ENCODE data around the gene LASP1. TPM values are rescaled to one million over a fixed set of nuclear protein-coding genes. Genes with fewer than 3 reads are reported as not detected.

LASP1 gene
- total and polyA plus RNA-seq, 2 of the 4 experiments (the other 2 are of a cell fraction): 79.8 to 262 TPM

DNA sequence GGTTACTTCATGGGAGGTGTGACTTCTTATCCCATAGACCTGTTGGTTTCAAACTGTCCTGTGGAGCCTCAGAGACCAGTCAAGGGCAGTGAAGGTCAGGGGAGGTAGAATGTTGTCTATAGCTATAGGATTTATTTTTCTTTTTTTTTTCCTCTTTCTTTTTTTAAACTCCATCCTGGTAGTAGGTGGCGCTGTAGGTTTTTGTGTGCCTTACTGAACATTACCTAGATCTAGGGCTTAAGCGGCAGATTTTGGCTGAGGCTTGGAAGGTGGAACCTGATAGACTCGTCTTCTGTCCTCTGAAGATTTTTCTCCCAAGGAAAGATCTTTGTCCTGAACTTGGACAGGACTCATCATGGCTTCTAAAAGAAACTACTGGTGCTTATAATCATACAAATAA lies 47.4 kb downstream of the LASP1 start:
- intact Hi-C loops (cut with micrococcal nuclease): loop anchor here (2.0 kb wide), 1 partner anchor 236 kb away; no protein-coding TSS in a partner anchor
- ChIA-PET CTCF (interaction anchor here (0.6 to 0.7 kb wide), 2 partner anchors 28 to 61 kb away, joined by 3 read pairs; no protein-coding TSS in a partner anchor), POLR2A (ENCODE audit: unreplicated experiment) (no interaction called here)

More for the DNA sequence above, 47.4 kb downstream of the LASP1 start:
- in situ Hi-C loops (cut with MboI; ENCODE audit: low sequenced_read_pairs) (no loop called here), dilution Hi-C loops (cut with HindIII; ENCODE audit: low sequenced_read_pairs, unreplicated experiment) (no loop called here)
- peaks cover 80% of the 10 kb centered on the region for H3K36me3 ChIP-seq (ENCODE audit: control insufficient read depth, insufficient read depth, low read length)
- H2AFZ ChIP-seq (replicated peaks; ENCODE audit: low read length, poor library complexity): no peak overlapping the region
- no peak overlapping the region for H2BK15ac ChIP-seq (ENCODE audit: low read depth, low read length)
- H3K4ac ChIP-seq (ENCODE audit: low read depth, low read length): no peak overlapping the region; the same call in 1 of the 2 replicates
- BruUV-seq (replicated peaks): no TSS peak
- no peak overlapping the region for H3K9ac ChIP-seq (ENCODE audit: low read depth, low read length)
- no peak overlapping the region for H2BK120ac ChIP-seq (ENCODE audit: low read depth, low read length)
- peak overlapping the region; percentile 53; the same call in 1 of the 2 replicates for H3K23ac ChIP-seq (ENCODE audit: low read depth, low read length)
- no CpG with 5 or more reads among the region's 3 CpGs for WGBS, 2 experiments (ENCODE audit: extremely low coverage in 2 of 2, insufficient read length in 1 of 2)
- no peak overlapping the region for H4K5ac ChIP-seq (ENCODE audit: low read depth, low read length)
- no peak overlapping the region for H3K14ac ChIP-seq (replicated peaks; ENCODE audit: low read depth, low read length)
- peaks cover 15% of the 10 kb centered on the region; the same call in 1 of the 2 replicates for H3K9me1 ChIP-seq (ENCODE audit: insufficient read depth, low read length)
- no peaks in the 10 kb centered on the region for H3K27me3 ChIP-seq (ENCODE audit: control insufficient read depth, insufficient read depth, low read length)
- no peaks in the 10 kb centered on the region for H3K9me3 ChIP-seq (ENCODE audit: control insufficient read depth, insufficient read depth, low read length)
- H4K91ac ChIP-seq (ENCODE audit: insufficient read depth, low read depth, low read length): no peak overlapping the region
- H3K27ac ChIP-seq (ENCODE audit: insufficient read depth, low read length): no peak overlapping the region
- no peak for DNase-seq
- H3K56ac ChIP-seq (ENCODE audit: extremely low read depth, insufficient read depth, low read length): no peak overlapping the region
- no peak for ATAC-seq (ENCODE audit: low read depth)
- no peak overlapping the region for H2BK5ac ChIP-seq (ENCODE audit: low read depth, low read length, poor library complexity, severe bottlenecking)
- H2AK9ac ChIP-seq (replicated peaks; ENCODE audit: low read depth, low read length, poor library complexity): no peak overlapping the region
- H3K4me3 ChIP-seq (ENCODE audit: insufficient read depth, low read depth, low read length): no peak overlapping the region
- H3K4me1 ChIP-seq (ENCODE audit: control insufficient read depth, insufficient read depth, low read length): peaks cover 10% of the 10 kb centered on the region; the same call in 1 of the 2 replicates
- no peak overlapping the region for H4K8ac ChIP-seq (ENCODE audit: low read depth in 2 of 2, low read length in 2 of 2)
- H3K4me2 ChIP-seq (ENCODE audit: low read depth, low read length): no peak overlapping the region
- no peak overlapping the region for H2BK20ac ChIP-seq (ENCODE audit: low read depth, low read length)
- peaks cover 59% of the 10 kb centered on the region for H4K20me1 ChIP-seq (ENCODE audit: insufficient read depth, low read length)
- TF ChIP-seq, protein P1, sequence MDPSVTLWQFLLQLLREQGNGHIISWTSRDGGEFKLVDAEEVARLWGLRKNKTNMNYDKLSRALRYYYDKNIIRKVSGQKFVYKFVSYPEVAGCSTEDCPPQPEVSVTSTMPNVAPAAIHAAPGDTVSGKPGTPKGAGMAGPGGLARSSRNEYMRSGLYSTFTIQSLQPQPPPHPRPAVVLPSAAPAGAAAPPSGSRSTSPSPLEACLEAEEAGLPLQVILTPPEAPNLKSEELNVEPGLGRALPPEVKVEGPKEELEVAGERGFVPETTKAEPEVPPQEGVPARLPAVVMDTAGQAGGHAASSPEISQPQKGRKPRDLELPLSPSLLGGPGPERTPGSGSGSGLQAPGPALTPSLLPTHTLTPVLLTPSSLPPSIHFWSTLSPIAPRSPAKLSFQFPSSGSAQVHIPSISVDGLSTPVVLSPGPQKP (IDR thresholded peaks at IDR 0.05; ENCODE audit: borderline replicate concordance, low read depth, low read length): no peak
- no peak for TF ChIP-seq POLR2A (IDR thresholded peaks at IDR 0.05; ENCODE audit: low read depth, low read length)
- no peak for TF ChIP-seq RAD21 (IDR thresholded peaks at IDR 0.05; ENCODE audit: low read length)
- TF ChIP-seq, protein P2, sequence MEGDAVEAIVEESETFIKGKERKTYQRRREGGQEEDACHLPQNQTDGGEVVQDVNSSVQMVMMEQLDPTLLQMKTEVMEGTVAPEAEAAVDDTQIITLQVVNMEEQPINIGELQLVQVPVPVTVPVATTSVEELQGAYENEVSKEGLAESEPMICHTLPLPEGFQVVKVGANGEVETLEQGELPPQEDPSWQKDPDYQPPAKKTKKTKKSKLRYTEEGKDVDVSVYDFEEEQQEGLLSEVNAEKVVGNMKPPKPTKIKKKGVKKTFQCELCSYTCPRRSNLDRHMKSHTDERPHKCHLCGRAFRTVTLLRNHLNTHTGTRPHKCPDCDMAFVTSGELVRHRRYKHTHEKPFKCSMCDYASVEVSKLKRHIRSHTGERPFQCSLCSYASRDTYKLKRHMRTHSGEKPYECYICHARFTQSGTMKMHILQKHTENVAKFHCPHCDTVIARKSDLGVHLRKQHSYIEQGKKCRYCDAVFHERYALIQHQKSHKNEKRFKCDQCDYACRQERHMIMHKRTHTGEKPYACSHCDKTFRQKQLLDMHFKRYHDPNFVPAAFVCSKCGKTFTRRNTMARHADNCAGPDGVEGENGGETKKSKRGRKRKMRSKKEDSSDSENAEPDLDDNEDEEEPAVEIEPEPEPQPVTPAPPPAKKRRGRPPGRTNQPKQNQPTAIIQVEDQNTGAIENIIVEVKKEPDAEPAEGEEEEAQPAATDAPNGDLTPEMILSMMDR (conservative IDR thresholded peaks at IDR 0.05; ENCODE audit: low read depth, low read length): 0 out of 2 replicates have a peak, but pooled peaks have one; percentile 8
- H3K18ac ChIP-seq (ENCODE audit: low read depth, low read length): no peak overlapping the region
- H3K79me1 ChIP-seq (ENCODE audit: low read depth in 1 of 2, low read length in 2 of 2): peaks cover 47 to 94% of the 10 kb centered on the region in 2 experiments; a peak in 3 of 4 replicates
- H2AK5ac ChIP-seq (ENCODE audit: low read depth, low read length): no peak overlapping the region

Data from IMR-90 (cell line).